ENCODE data around the gene KLHL2.
"Not testable (repeated sequence)": the region's sequence is repeated elsewhere in the genome, so short reads cannot be mapped to it uniquely, and the experiment has no call there.

Gene KLHL2, protein sequence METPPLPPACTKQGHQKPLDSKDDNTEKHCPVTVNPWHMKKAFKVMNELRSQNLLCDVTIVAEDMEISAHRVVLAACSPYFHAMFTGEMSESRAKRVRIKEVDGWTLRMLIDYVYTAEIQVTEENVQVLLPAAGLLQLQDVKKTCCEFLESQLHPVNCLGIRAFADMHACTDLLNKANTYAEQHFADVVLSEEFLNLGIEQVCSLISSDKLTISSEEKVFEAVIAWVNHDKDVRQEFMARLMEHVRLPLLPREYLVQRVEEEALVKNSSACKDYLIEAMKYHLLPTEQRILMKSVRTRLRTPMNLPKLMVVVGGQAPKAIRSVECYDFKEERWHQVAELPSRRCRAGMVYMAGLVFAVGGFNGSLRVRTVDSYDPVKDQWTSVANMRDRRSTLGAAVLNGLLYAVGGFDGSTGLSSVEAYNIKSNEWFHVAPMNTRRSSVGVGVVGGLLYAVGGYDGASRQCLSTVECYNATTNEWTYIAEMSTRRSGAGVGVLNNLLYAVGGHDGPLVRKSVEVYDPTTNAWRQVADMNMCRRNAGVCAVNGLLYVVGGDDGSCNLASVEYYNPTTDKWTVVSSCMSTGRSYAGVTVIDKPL

DNA sequence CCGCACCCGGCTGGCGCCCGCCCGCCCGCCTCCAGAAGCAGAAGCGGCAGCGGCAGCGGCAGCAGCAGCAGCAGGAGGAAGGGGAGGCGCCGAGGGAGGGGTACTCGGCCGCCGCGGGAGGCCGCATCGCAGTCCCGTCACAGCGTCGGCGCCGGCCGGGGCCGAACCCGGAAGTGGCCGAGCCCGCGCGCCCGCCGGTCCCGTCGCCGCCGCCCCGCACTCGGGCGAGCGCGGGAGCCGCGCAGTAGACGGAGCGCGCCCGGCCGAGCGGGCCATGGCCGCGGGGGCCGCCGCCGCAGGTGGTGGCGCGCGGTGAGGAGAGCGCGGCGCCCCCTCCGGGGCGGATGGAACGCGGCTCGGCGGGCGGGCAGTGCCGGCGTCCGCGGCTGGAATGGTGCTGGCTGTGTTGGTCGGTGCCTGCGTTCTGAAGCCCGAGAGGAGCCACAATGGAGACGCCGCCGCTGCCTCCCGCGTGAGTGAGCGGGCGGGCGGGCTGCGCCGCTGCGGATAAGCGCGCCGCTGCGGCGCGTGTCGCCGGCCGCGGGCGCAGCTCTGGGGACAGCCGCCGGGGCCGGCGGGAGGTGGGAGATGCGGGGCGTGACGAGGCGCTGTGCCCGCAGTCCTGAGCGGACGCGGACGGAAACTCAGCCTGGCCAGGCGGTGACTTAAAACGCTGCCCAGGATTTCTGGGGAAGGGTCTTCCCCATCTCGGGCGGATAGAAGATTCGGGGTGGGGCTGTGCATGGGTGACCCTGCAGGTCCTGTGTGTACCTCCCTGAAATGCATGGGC lies at the start of gene KLHL2:
TSS of gene KLHL2 (plus strand) at position 131 of the 790 bp plus-strand sequence. CDS start at position 447, 316 bp downstream.
- DNase-seq (ENCODE audit: low spot score): peak; percentile 86

DNA sequence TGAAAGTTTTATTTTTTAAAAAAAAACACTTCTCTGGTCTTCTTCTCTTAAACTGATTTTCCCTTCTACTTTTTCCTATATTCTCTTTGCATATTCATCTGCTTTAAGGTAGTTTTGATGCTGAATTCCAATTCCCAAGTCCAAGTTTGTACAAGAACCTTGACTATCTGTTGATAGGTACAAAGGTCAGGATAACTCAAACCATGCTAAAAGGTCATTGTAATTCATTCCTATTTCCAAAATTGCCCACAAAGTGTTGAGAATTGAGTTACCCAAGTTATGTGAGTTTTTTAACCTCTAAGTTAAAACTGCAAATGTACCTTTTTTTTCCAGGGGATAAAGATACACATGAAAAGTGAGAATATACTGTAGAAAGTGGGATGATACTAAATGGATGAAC lies 48.6 kb upstream of the KLHL2 start:
- no peak for DNase-seq (ENCODE audit: low spot score)

DNA sequence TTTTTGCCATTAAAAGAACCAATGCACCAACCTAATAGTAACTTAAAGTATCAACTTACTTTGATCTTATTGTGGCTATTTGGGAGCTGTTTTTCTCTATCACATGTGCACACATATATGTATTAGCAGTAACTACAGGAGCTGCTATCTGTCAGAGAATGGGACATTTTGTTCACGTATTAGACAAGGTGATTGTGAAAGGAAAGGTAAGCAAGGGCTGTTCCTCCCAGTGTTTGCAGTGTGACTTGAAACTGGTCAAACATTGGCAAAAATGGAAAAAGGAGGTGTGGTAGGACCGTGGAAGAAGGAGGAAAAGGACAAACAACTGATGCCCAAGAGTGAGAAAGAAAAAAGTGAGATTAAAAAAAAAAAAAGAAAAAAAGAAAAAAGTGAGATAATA lies 43.1 kb upstream of the KLHL2 start:
- no peak for DNase-seq (ENCODE audit: low spot score)

DNA sequence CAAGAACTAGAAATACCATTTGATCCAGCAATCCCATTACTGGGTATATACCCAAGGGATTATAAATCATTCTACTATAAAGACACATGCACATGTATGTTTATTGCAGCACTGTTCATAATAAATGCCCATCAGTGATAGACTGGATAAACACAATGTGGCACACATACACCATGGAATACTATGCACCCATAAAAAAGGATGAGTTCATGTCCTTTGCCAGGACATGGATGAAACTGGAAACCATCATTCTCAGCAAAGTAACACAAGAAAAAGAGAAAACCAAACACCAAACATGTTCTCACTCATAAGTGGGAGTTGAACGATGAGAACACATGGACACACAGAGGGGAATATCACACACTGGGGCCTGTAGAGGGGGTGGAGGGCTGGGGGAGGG lies 40.5 kb upstream of the KLHL2 start:
- not testable (repeated sequence) for DNase-seq (ENCODE audit: low spot score)

DNA sequence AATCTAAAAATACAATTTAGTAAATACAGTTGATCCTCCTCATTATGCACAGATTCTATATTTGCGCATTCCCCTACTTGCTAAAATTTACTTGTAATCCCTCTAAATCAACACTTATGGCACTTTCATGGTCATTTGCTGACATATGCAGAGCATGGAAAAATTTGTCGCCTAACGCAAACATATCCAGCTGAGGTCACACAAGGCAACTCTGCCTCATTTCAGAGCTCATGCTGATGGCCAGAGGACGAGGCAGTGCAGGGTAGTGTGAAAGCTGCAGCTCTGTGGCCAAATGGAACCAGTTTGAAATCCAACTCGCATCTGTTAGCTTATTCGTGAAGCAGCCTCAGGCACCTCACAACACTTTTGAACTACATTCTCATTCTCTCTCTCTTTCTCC lies 39.7 kb upstream of the KLHL2 start:
- DNase-seq (ENCODE audit: low spot score): no peak

DNA sequence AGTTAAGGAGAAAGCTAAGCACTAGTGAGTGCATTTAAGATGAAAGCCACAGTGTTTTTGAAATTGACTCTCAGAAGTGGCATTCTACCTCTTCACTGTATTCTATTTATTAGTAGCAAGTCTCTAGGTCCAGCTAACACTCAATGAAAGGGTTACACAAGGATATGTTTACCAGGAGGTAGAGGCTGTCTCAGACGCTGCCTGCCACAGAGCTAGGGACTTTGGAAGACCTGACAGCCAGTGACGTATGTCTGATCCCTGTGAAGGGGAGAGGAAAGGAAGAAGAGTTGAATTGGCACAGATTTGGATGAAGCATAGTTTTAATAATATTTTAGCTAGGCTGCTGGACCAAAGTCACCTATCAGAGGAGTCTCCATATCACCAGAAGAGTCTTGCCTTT lies 36.5 kb upstream of the KLHL2 start:
- no peak for DNase-seq (ENCODE audit: low spot score)

DNA sequence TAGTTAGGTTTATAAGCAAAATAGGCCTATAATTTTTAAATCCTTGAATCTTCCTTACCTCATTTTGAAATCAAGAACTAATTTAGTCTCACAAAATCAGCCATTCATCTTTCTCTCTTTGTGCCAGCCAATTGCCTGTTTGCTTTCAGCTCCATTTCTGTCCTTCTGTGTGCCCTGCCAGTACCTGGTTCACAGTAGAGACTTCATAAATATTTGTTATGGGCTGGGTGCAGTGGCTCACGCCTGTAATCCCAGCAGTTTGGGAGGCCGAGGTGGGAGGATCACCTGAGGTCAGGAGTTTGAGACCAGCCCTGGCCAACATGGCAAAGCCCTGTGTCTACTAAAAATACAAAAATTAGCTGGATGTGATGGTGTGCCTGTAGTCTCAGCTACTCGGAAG lies 31.9 kb upstream of the KLHL2 start:
- not testable (repeated sequence) for DNase-seq (ENCODE audit: low spot score)

DNA sequence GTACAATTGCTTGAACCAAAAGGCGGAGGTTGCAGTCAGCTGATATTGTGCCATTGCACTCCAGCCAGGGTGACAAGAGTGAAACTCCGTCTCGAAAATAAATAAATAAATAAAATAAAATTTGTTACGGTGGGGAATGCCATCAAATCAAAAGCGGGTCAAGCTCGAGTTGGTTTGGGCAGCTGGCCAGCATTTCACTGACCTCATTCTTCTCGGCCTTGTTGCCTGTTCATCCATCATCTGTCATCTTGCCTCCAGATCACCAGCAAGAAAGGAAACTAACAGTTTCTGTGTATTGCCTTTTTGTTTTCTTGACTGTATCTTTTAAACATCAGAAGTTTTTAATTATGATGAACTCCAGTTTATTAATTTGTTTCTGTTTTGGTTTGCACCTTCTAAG lies 31.5 kb upstream of the KLHL2 start:
- DNase-seq (ENCODE audit: low spot score): no peak

DNA sequence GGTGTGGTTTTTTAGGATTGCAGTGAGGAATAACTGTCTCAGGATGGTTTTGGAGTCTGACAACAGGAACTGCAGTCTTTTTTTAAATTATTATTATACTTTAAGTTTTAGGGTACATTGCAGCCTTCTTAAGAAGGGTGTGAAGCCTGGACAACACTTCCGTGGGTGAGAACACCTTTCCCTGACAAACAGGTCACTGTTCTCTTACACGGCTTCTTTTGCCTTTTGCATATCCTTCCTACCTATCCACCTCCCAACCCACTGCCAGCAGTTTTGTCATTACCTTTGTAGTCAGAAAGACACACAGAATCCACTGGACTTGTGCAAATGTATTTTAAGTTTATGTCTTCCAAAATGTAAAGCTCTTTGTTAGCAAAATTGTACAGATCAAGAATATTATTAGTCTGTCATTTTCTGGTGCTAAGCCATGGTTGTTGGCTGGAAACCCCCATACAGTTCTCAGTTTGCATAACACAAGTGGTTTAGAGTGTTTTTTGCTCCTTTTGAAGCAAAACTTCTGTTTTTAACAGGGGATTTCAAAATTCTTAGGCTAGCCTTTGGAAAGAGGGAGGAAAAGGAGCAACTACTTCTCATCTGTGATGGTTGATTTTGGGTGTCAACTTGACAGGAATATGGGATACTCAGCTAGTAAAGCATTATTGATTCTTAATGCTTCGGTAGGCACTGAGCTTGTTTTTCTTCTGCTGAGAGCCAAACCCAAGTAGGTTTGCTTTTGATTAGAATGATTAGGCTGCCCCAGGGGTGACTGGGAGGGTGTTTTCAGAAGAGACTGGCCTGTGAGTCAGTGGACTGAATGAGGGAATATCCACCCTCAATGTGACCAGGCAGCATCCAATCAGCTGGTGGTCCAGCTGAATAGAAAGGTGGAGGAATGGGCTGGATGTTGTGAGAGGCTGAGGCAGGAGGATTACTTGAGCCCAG lies 29.4 kb upstream of the KLHL2 start:
- no peak for DNase-seq (ENCODE audit: low spot score)

DNA sequence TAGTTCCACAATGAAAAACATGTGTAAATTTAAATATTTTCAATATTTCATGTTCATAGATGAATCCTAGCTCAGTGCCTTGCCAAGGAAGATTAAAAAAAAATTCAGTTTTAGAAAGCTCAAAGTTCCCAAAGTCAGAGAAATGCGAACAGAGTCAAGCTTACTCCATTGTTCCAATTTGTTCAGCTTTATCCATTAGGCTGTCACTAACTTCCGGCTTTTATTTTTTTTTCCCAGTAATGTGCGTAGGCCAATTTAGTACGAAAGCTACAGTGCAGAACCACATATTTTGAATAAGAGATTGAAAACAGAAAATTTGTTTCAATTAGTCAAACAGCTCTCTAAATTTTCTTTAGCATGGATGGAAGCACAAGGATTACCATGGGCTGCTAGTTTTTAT lies 23.1 kb upstream of the KLHL2 start:
- no peak for DNase-seq (ENCODE audit: low spot score)

DNA sequence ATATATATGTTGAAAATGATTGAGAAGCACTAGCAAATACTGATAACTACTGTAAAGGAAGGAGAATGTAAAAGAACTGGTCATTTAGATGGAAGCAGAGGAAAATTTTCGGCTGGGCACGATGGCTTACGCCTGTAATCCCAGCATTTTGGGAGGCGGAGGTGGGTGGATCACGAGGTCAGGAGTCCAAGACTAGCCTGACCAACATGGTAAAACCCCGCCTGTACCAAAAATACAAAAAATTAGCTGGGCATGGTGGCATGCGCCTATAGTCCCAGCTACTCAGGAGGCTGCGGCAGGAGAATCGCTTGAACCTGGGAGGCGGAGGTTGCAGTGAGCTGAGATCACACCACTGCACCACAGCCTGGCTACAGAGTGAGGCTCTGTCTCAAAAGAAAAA lies 22.4 kb upstream of the KLHL2 start:
- not testable (repeated sequence) for DNase-seq (ENCODE audit: low spot score)

DNA sequence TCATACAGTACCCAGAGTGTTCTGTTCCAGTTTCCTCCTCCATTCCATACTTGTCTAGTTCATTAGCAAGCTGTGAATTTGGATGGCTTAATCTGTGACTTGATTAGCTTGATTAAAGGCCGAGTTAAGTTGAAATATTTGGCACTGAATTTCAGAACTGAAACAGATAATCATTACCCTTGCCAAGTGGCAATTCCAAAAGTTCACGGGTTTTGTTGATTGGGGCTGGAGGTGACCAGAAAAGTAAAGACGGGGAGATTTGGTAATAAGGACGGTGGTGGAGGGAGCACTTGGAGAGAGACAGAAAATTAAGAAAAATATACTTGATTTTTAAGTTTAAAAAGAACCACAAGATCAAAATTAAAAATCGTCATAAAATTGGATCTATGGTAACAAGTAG lies 21.9 kb upstream of the KLHL2 start:
- no peak for DNase-seq (ENCODE audit: low spot score)

DNA sequence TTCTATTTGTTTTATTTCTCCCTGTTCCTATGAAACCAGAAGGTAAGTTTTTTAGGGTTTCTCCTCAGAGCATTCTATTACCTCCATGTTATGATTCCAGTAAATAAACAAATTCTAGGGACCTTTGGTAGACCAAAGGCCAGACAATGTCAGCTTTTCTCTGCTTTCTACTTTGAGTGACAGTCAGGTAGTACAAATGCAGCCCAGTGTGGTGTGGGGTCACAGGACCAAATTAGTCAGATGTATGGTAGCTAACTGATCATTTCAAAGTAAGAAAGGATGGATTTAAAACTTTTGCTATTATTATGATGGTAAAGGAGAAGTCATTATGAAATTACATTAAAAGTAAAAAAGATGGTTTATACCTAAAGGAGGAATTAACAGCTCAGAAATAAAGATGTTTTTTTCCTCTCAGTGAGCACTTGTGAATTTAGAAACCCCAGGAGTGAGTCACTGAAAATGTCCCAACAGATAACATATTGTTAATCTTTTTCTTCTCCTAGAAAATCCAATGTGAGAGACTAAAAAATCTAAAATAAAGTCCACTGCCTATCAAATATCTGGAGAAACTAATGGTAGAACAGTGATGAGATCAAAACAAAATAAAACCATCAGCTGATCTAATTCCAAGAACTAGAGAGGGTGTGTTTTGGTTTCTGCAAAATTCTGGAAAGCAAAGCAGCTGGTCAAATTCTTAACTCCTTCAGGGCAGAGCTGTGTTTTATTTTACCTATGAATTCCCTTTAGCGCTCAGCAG lies 16.6 kb upstream of the KLHL2 start:
- DNase-seq (ENCODE audit: low spot score): no peak

DNA sequence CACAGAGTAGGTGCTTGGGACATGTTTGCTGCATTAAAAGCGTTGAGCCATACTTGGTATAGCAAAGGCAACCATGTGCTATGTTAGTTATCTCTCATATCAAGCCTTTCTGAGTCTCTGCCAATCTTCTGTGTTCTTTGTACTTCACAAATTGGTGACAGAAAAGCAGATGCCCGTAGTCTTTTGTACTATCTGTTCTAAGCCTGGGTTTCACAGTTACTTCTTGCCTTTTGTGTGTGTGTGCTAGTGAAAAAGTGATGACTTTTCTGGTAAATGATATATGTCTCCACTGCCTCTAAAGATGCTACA lies 16.1 kb upstream of the KLHL2 start:
- no peak for DNase-seq (ENCODE audit: low spot score)

DNA sequence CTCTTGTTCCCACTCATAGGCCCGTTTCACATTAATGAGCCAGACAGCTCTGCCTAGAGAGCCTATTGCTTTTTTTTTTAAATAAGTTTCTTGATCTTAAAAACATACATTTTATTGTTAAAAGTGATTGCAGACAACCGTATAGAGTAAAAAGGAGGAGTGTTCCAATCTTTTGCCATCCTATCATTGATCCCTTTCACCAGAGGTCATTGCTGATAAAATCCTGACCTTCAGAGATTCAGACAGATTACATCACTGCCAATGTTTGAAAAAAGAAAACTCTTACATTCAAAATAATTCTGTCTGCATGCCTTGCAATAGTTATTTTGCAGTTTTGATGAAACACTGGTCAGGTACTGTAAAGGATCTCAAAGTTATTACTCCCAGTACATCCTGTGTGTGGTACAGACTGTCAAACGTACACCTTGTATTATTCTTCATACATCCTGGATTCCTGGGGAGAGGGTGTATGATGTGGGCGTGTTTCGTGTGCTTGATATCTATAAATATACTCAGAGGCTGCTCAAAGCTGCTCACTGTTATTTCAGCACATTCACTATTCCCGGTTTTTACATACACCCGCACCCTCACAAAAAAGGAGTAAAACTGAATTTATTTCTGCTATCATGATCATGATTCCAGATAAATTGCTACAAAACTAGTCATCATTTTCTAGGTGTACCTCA lies 15.4 kb upstream of the KLHL2 start:
- DNase-seq (ENCODE audit: low spot score): no peak

DNA sequence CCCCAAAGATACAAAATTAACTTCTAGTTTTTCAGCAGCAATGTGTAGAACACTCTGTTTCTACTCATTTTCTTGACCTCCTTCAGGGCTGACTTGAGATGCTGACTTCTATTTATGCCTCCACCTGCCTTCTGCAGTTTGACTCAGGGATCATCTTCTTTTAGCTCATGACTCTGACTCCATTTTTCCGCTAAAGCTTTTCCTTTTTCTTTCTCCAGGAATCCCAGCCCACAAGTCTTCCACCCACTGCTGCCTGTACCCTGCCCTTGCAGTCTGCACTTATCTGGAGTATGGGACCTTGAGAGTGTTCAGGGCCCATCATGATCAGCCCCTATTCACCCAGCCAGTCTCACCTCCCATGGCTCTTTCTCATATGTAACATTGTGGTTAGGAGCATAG lies 14.9 kb upstream of the KLHL2 start:
- no peak for DNase-seq (ENCODE audit: low spot score)

DNA sequence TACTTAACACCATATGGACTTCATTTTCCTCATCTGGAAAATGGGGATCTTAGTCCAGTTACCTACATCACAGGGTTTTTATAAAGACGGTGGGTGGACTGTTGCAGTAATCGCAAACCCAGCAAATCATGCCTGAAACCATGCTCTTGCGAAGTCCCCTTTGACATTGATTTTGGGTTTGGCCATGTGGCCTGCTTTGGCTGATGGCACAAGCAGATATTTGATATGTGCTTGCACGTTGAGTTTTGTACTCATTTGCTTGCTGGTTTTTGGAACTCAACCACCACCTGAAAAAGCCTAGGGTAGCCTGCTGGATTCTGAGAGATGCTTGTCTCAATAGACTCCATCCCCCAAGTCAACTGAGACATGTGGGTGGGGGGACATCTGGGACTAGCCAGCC lies 14.4 kb upstream of the KLHL2 start:
- DNase-seq (ENCODE audit: low spot score): no peak

DNA sequence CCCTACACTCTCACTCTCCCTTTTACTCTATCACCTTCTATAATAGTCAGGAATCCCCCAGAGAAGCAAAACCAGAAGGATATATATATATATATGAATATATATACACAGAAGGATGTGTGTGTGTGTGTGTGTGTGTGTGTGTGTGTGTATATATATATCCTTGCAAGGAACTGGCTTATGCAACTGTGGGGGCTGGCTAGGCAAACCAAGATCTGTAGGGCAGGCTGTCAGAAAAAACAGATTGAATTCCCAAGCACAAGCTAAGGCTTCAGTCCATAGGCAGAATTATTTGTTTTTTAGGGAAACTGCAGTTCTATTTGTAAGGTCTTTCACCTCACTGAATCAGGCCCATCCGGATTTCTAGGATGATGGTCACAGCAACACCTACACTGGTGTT lies 13.0 kb upstream of the KLHL2 start:
- DNase-seq (ENCODE audit: low spot score): no peak

DNA sequence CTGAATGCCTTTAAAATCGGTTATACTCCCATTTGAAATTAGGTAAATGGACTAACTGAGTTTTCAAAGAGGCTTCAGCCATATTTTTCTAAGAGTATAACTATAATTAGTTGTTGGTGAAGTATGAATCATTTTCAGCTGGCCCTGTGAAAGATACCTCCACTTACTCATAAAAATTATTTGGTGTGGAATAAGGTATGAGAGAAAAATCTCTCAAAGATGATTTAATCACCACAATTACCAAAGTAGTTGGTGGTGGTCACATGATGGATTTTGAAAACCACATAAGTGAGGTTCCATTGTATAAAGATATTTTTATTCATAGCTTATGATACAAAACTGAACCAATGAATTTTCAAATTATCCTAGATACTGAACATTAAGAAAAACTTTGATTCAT lies 9.0 kb upstream of the KLHL2 start:
- DNase-seq (ENCODE audit: low spot score): no peak

DNA sequence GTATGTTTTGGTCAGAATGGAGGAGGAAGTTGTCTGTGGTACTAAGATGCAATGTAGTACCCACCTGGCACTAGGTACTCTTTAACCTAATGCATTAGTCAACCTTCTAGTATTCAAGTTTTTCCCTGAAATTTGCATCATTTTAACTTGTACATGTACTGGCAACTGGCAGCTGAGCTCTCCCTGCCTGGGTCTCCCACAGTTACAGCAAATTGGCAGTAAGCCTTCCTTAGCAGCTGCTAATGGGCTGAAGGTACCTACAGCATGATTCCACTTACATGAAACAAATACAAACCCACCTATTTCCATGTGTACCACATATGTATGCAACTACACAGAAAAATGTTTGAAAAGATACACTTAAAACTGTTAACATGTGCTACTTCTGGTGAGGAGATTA lies 8.1 kb upstream of the KLHL2 start:
- no peak for DNase-seq (ENCODE audit: low spot score)

DNA sequence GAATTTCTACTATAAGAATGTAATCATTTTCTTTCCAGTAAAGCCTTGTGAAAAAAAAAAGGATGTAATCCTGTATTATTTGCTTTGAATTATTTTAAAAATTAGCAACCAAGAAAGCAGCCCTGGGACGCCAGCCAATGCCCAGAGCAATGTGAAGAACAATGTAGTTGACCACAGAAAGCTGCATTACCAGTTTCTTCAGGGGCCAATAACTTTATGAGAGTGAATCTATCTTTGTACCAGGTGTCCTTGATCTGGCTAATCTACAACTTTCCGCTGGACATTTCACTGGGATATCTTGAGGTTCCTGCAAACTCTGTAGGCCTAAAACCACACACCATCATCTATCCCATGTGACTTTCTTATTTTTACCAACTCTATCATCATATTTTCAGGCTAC lies 7.6 kb upstream of the KLHL2 start:
- no peak for DNase-seq (ENCODE audit: low spot score)
